OCI-LY1 (cell line): ENCODE measurements around the gene USP8.

Source experiments
- EZH2 ChIP-seq: fragments of 200-600 bp; sonication (generic), shearing (Covaris generic); IDR thresholded peaks from 2 replicates; pipeline ENCODE4 v1.8.0; 2017; ENCODE audit warnings: borderline replicate concordance, mixed run types, mild to moderate bottlenecking, antibody characterized with exemption, low read length, moderate library complexity, mixed read lengths
- TF ChIP-seq, protein P1 (sequence below): fragments of 200-600 bp; sonication (generic), shearing (Covaris generic); IDR thresholded peaks from 2 replicates; pipeline ENCODE4 v1.5.1; 2017; ENCODE audit warnings: mild to moderate bottlenecking, antibody characterized with exemption, low read length, moderate library complexity, mixed read lengths

DNA sequence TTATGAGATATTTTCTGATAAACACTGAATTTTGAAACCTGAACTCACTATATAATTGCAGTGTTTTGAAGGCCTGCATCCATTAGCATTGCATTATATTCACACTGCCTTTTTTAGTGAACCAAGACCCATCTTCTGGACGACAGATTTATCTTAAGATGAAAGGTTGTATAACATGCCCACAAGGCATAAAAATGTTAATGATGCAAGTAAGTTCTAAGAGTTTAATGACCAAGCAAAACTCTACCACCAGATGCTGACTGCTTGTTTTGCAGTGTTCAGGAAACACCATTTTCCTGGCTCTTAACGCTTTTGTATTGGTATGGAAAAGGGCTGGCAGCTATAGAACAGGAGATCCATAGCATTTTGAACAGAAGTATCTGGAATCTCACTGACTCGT lies 76.1 kb downstream of the USP8 start:
- no peak for TF ChIP-seq EZH2
- TF ChIP-seq, protein P1, sequence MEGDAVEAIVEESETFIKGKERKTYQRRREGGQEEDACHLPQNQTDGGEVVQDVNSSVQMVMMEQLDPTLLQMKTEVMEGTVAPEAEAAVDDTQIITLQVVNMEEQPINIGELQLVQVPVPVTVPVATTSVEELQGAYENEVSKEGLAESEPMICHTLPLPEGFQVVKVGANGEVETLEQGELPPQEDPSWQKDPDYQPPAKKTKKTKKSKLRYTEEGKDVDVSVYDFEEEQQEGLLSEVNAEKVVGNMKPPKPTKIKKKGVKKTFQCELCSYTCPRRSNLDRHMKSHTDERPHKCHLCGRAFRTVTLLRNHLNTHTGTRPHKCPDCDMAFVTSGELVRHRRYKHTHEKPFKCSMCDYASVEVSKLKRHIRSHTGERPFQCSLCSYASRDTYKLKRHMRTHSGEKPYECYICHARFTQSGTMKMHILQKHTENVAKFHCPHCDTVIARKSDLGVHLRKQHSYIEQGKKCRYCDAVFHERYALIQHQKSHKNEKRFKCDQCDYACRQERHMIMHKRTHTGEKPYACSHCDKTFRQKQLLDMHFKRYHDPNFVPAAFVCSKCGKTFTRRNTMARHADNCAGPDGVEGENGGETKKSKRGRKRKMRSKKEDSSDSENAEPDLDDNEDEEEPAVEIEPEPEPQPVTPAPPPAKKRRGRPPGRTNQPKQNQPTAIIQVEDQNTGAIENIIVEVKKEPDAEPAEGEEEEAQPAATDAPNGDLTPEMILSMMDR = no peak
